H1 (cell line): Measurements from ENCODE around the gene MSANTD7. TPM values are rescaled to one million over a fixed set of nuclear protein-coding genes. Genes with fewer than 3 reads are reported as not detected.

Experiments
- CTCF ChIA-PET: fragments of 300-600 bp; sonication (Branson Sonifier 250); formaldehyde crosslinking; loops from one replicate; lab custom pipeline; 2021; ENCODE audit not compliant: partially characterized antibody; lab: Charles Lee
- POLR2A ChIA-PET: fragments of 300-600 bp; sonication (Branson Sonifier 250); formaldehyde crosslinking; loops from one replicate; lab custom pipeline; 2021; ENCODE audit warnings: inconsistent platforms; ENCODE audit not compliant: partially characterized antibody; lab: Charles Lee
- DNase-seq, 2 experiments: peaks; one replicate each; pipeline versions ENCODE4 v3.0.0 to v3.0.0-alpha.2; 2010 to 2022; ENCODE audit warnings: low spot score in 2 of 2, low read depth in 1 of 2, mixed read lengths in 1 of 2
- FAIRE-seq: peaks from 2 replicates; lab custom pipeline; 2011; peaks lifted over from hg19 to GRCh38; lab: Jason Lieb, UNC
- H2AFZ ChIP-seq: 2 replicates; pipeline ENCODE4 v1.8.1; 2012; ENCODE audit warnings: low read length, inconsistent platforms
- H2AK5ac ChIP-seq: 2 replicates; pipeline ENCODE4 v1.6.1; 2013; ENCODE audit warnings: low read depth, low read length
- H2BK120ac ChIP-seq: replicated peaks from 2 replicates; pipeline ENCODE3; 2013; ENCODE audit warnings: low read depth, low read length, inconsistent platforms
- H2BK12ac ChIP-seq: 2 replicates; pipeline ENCODE4 v1.6.1; 2013; ENCODE audit warnings: low read depth, low read length
- H2BK15ac ChIP-seq: 2 replicates; pipeline ENCODE4 v1.6.1; 2013; ENCODE audit warnings: low read length
- H2BK20ac ChIP-seq: 2 replicates; pipeline ENCODE4 v1.6.1; 2013; ENCODE audit warnings: low read length
- H2BK5ac ChIP-seq: 2 replicates; pipeline ENCODE4 v1.6.1; 2013; ENCODE audit warnings: low read depth, low read length
- H3K14ac ChIP-seq: 2 replicates; pipeline ENCODE4 v1.6.1; 2013; ENCODE audit warnings: inconsistent platforms; ENCODE audit not compliant: insufficient read length
- H3K18ac ChIP-seq: 2 replicates; pipeline ENCODE4 v1.6.1; 2013; ENCODE audit warnings: low read length; ENCODE audit errors: extremely low read depth
- H3K23ac ChIP-seq: 2 replicates; pipeline ENCODE4 v1.6.1; 2013; ENCODE audit warnings: inconsistent platforms; ENCODE audit not compliant: insufficient read length
- H3K23me2 ChIP-seq: 2 replicates; pipeline ENCODE4 v1.6.1; 2013; ENCODE audit warnings: low read depth, low read length
- H3K27ac ChIP-seq: 2 replicates; pipeline ENCODE4 v1.6.1; 2011; ENCODE audit warnings: low read depth, low read length, inconsistent platforms
- H3K27me3 ChIP-seq, 4 experiments: replicated peaks in 1 of 4; 1 replicate in 1 of 4; 2 replicates in 3 of 4; pipeline versions ENCODE4 v1.6.1 to v1.8.1; 2011 to 2013; ENCODE audit warnings: low read length in 3 of 4, mild to moderate bottlenecking in 3 of 4, inconsistent platforms in 2 of 4, mixed read lengths in 2 of 4, moderate library complexity in 1 of 4; ENCODE audit not compliant: control insufficient read depth in 3 of 4, insufficient read depth in 3 of 4; ENCODE audit errors: extremely low read depth in 1 of 4
- H3K36me3 ChIP-seq, 4 experiments: 2 replicates each; pipeline versions ENCODE4 v1.6.1 to v1.8.1; 2011 to 2013; ENCODE audit warnings: mild to moderate bottlenecking in 4 of 4, low read length in 3 of 4, moderate library complexity in 2 of 4, control low read depth in 1 of 4, inconsistent platforms in 1 of 4; ENCODE audit not compliant: insufficient read depth in 4 of 4, control insufficient read depth in 2 of 4
- H3K4ac ChIP-seq: replicated peaks from 2 replicates; pipeline ENCODE3; 2013; ENCODE audit warnings: low read length, low read depth, mixed read lengths, inconsistent platforms; ENCODE audit not compliant: insufficient read length
- H3K4me1 ChIP-seq, 4 experiments: replicated peaks in 1 of 4; 1 replicate in 1 of 4; 2 replicates in 3 of 4; pipeline versions ENCODE4 v1.6.1 to v1.8.1; 2011 to 2013; ENCODE audit warnings: low read length in 3 of 4, inconsistent platforms in 2 of 4, mixed read lengths in 1 of 4; ENCODE audit not compliant: insufficient read depth in 4 of 4, control insufficient read depth in 3 of 4
- H3K4me2 ChIP-seq, 2 experiments: 2 replicates each; pipeline versions ENCODE4 v1.6.1 to v1.8.1; 2011 to 2013; ENCODE audit warnings: low read depth in 2 of 2, low read length in 2 of 2, control low read depth in 1 of 2, inconsistent platforms in 1 of 2, mild to moderate bottlenecking in 1 of 2; ENCODE audit not compliant: insufficient read depth in 1 of 2
- H3K4me3 ChIP-seq, 4 experiments: fragments of 200-600, 300-600 bp in 1 of 4; sonication (generic), shearing (Covaris generic), sonication (Bioruptor Twin) in 1 of 4; 2 replicates each; pipeline versions ENCODE4 v1.5.1 to v1.8.1; 2011 to 2016; ENCODE audit warnings: low read length in 4 of 4, low read depth in 3 of 4, control low read depth in 2 of 4, inconsistent platforms in 2 of 4, mild to moderate bottlenecking in 2 of 4, mixed read lengths in 1 of 4, moderate library complexity in 1 of 4; ENCODE audit not compliant: insufficient read depth in 2 of 4; ENCODE audit errors: extremely low read depth in 1 of 4
- H3K56ac ChIP-seq: replicated peaks from 2 replicates; pipeline ENCODE3; 2013; ENCODE audit warnings: low read depth, mild to moderate bottlenecking, mixed read lengths, low read length, inconsistent platforms; ENCODE audit not compliant: insufficient read length
- H3K79me1 ChIP-seq: 2 replicates; pipeline ENCODE4 v1.6.1; 2013; ENCODE audit warnings: low read depth, low read length, control low read depth
- H3K79me2 ChIP-seq, 2 experiments: 2 replicates each; pipeline versions ENCODE4 v1.6.1 to v1.8.1; 2012 to 2013; ENCODE audit warnings: low read length in 2 of 2, mild to moderate bottlenecking in 2 of 2, inconsistent platforms in 1 of 2; ENCODE audit not compliant: insufficient read depth in 2 of 2, control insufficient read depth in 1 of 2
- H3K9ac ChIP-seq, 4 experiments: replicated peaks in 1 of 4; 1 replicate in 1 of 4; 2 replicates in 3 of 4; pipeline versions ENCODE4 v1.6.1 to v1.8.1; 2011 to 2013; ENCODE audit warnings: low read depth in 3 of 4, low read length in 3 of 4, control low read depth in 2 of 4, mild to moderate bottlenecking in 2 of 4, moderate library complexity in 2 of 4, inconsistent platforms in 1 of 4; ENCODE audit errors: extremely low read depth in 1 of 4
- H3K9me3 ChIP-seq, 2 experiments: 2 replicates each; pipeline versions ENCODE4 v1.6.1 to v1.8.1; 2012 to 2013; ENCODE audit warnings: mild to moderate bottlenecking in 2 of 2, moderate library complexity in 2 of 2, control low read depth in 1 of 2, inconsistent platforms in 1 of 2, low read depth in 1 of 2, low read length in 1 of 2, mixed read lengths in 1 of 2; ENCODE audit not compliant: insufficient read depth in 2 of 2
- H4K20me1 ChIP-seq, 2 experiments: replicated peaks in 1 of 2; 2 replicates each; pipeline versions ENCODE3 to v1.8.1; 2011 to 2013; ENCODE audit warnings: inconsistent platforms in 2 of 2, low read length in 2 of 2, mild to moderate bottlenecking in 1 of 2; ENCODE audit not compliant: insufficient read depth in 2 of 2, control insufficient read depth in 1 of 2
- H4K5ac ChIP-seq: 2 replicates; pipeline ENCODE4 v1.6.1; 2013; ENCODE audit warnings: low read length, low read depth, mixed read lengths, inconsistent platforms; ENCODE audit not compliant: insufficient read length
- H4K8ac ChIP-seq: 2 replicates; pipeline ENCODE4 v1.8.0; 2013; ENCODE audit warnings: mild to moderate bottlenecking, moderate library complexity, low read length, inconsistent platforms; ENCODE audit not compliant: insufficient read depth; ENCODE audit errors: extremely low read depth
- H4K91ac ChIP-seq: replicated peaks from 2 replicates; pipeline ENCODE3; 2013; ENCODE audit warnings: low read length, mixed read lengths, inconsistent platforms; ENCODE audit not compliant: insufficient read length
- ATF2 ChIP-seq: IDR thresholded peaks from 2 replicates; pipeline ENCODE4 v1.6.1; 2012; ENCODE audit warnings: low read length, inconsistent platforms
- BRCA1 ChIP-seq: IDR thresholded peaks from 2 replicates; pipeline ENCODE4 v1.6.1; 2012; ENCODE audit warnings: low read depth, low read length, improper control_type of control experiment
- CBX5 ChIP-seq: fragments of 300-800, 300-1000 bp; sonication (generic); IDR thresholded peaks from 2 replicates; pipeline ENCODE4 v1.7.1; 2016; ENCODE audit warnings: antibody characterized with exemption, low read length, low read depth
- CBX8 ChIP-seq: fragments of 300-800, 300-1000 bp; sonication (generic); IDR thresholded peaks from 2 replicates; pipeline ENCODE4 v1.7.1; 2016; ENCODE audit warnings: low read depth, low read length, borderline replicate concordance
- CTBP2 ChIP-seq: IDR thresholded peaks from 2 replicates; pipeline ENCODE4 v1.7.0; 2011; ENCODE audit warnings: borderline replicate concordance, mild to moderate bottlenecking, moderate library complexity, mixed read lengths, low read length; ENCODE audit not compliant: insufficient read depth, insufficient read length
- FOSL1 ChIP-seq: IDR thresholded peaks from 2 replicates; pipeline ENCODE4 v1.6.1; 2011; ENCODE audit warnings: mild to moderate bottlenecking, low read depth, low read length, moderate library complexity; ENCODE audit not compliant: insufficient read depth
- POLR2A ChIP-seq, 2 experiments: IDR thresholded peaks; 1 replicate in 1 of 2; 2 replicates in 1 of 2; pipeline ENCODE4 v1.6.1; 2011; ENCODE audit warnings: low read depth in 2 of 2, low read length in 2 of 2, mild to moderate bottlenecking in 2 of 2; ENCODE audit errors: control extremely low read depth in 1 of 2
- SP2 ChIP-seq: IDR thresholded peaks from 2 replicates; pipeline ENCODE4 v1.6.1; 2012; ENCODE audit warnings: mild to moderate bottlenecking, low read length, inconsistent platforms
- WGBS, 2 experiments: shearing (Covaris generic) in 1 of 2; methylation state at CpG; one replicate each; pipeline versions ENCODE4 v1.1.6 to v1.1.7; 2013 to 2015; ENCODE audit warnings: low lambda C conversion rate in 2 of 2, mixed read lengths in 2 of 2, inconsistent platforms in 1 of 2, low coverage in 1 of 2, missing lambda C conversion rate in 1 of 2; ENCODE audit not compliant: insufficient replicate concordance in 2 of 2, insufficient coverage in 1 of 2, insufficient read length in 1 of 2; ENCODE audit errors: extremely low coverage in 1 of 2, missing lambda C conversion rate in 1 of 2; 5-methylcytosine and 5-hydroxymethylcytosine counted together
- polyA plus RNA-seq, 7 experiments: library from polyadenylated mRNA; depleted of rRNA in 3 of 7; stranded (reverse) in 5 of 7; unstranded in 2 of 7; fragments of >200 nt in 5 of 7; fragments of 200-250 nt in 2 of 7; gene quantifications; 1 replicate in 5 of 7; 2 replicates in 1 of 7; 4 replicates in 1 of 7; pipeline versions ENCODE4 v1.2.1 to v1.2.3, GENCODE V29; 2011 to 2013; ENCODE audit warnings: missing spikeins in 2 of 7, mixed read lengths in 2 of 7
- total RNA-seq: library from RNA; stranded (reverse); fragmentation: NEBNext Ultra II Directional; extraction: Animal tissue kit (Norgen Biotek cat#: 25700); gene quantifications from 2 replicates; pipeline ENCODE4 v1.2.1, GENCODE V29; 2021

The MSANTD7 gene
- total and polyA plus RNA-seq, 2 of the 8 experiments (the other 6 are each of a cell fraction or from before 2014, with no cell fraction given) = 5.0 to 15.2 TPM

DNA sequence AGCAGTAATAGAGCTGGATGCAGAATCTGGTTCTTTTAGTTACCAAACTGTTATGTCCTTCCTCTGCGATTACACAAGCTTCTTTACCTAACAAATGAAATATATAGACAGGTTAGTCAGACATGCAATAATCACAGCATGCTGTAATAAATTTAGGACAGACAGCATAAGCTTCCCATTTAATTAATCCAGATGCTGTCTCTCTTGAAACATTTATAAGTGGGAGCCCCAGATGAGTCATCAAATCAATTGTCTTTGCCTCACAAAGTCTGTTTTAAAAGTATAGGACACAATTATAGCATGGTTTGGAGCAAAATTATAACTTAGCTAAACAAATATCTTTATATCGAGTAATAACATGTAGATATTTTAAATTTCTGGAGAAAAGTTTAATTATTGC lies 1.9 kb upstream of the MSANTD7 start:
- no peak overlapping the region for H3K4me2 ChIP-seq
- H3K27ac ChIP-seq = no peak overlapping the region
- no peak overlapping the region for H2AFZ ChIP-seq
- H3K18ac ChIP-seq = no peak overlapping the region
- H4K20me1 ChIP-seq = peaks cover 0 to 1% of the 10 kb centered on the region in 2 experiments
- no peak overlapping the region for H2BK15ac ChIP-seq
- H4K5ac ChIP-seq = no peak overlapping the region
- H3K56ac ChIP-seq = no peak overlapping the region
- H2BK20ac ChIP-seq = no peak overlapping the region
- no peak overlapping the region for H2BK120ac ChIP-seq
- no peak overlapping the region for H3K23ac ChIP-seq
- ChIA-PET POLR2A (interaction anchor here (0.6 to 3.7 kb wide), 5 partner anchors 9 to 218 kb away, joined by 3 to 32 read pairs (median 3); partner anchors contain the start of gene SUV39H2), CTCF (interaction anchor here (0.6 to 3.0 kb wide), 6 partner anchors 13 to 299 kb away, joined by 3 to 19 read pairs (median 4); no protein-coding TSS in a partner anchor)
- H3K27me3 ChIP-seq = no peaks in the 10 kb centered on the region
- H3K23me2 ChIP-seq = peaks cover 2% of the 10 kb centered on the region
- no peak overlapping the region for H2BK12ac ChIP-seq
- H4K8ac ChIP-seq = no peak overlapping the region
- H3K79me2 ChIP-seq = peaks cover 9 to 26% of the 10 kb centered on the region in 2 experiments
- H2BK5ac ChIP-seq = no peak overlapping the region
- no peak for TF ChIP-seq POLR2A (IDR thresholded peaks at IDR 0.05; ENCODE audit: control extremely low read depth in 1 of 2, low read depth in 2 of 2, low read length in 2 of 2)
- TF ChIP-seq ATF2 = no peak
- no peak for TF ChIP-seq CBX5
- TF ChIP-seq BRCA1 = no peak
- no peak for TF ChIP-seq SP2
- TF ChIP-seq CBX8 = no peak
- no peak for TF ChIP-seq FOSL1
- no peak for TF ChIP-seq CTBP2
- peaks cover 0 to 8% (median 3%) of the 10 kb centered on the region in 4 experiments; a peak in 3 of 7 replicates for H3K4me1 ChIP-seq
- peaks cover under 1 to 12% (median 4%) of the 10 kb centered on the region in 4 experiments; a peak in 4 of 8 replicates for H3K36me3 ChIP-seq
- H3K4me3 ChIP-seq = no peak overlapping the region
- DNase-seq (no peak), FAIRE-seq (no peak)
- no peak overlapping the region for H4K91ac ChIP-seq
- H2AK5ac ChIP-seq = no peak overlapping the region
- H3K14ac ChIP-seq = no peak overlapping the region
- no peak overlapping the region for H3K9ac ChIP-seq
- H3K4ac ChIP-seq = no peak overlapping the region
- H3K79me1 ChIP-seq = peaks cover 3% of the 10 kb centered on the region; the same call in 1 of the 2 replicates
- WGBS, 2 experiments = 88% methylated on average over 2 of the region's 2 CpGs; no CpG with 5 or more reads in 1 of the 2 experiments
- H3K9me3 ChIP-seq = no peaks in the 10 kb centered on the region
